ENCODE measurements around the gene C12orf75. TPM values are rescaled to one million over a fixed set of nuclear protein-coding genes. Genes with fewer than 3 reads are reported as not detected.
"Not testable (repeated sequence)": the region's sequence is repeated elsewhere in the genome, so short reads cannot be mapped to it uniquely, and the experiment has no call there.

Gene C12orf75
- polyA plus RNA-seq, 3 donors = 7.4 to 34.0 (median 15.2) TPM

DNA sequence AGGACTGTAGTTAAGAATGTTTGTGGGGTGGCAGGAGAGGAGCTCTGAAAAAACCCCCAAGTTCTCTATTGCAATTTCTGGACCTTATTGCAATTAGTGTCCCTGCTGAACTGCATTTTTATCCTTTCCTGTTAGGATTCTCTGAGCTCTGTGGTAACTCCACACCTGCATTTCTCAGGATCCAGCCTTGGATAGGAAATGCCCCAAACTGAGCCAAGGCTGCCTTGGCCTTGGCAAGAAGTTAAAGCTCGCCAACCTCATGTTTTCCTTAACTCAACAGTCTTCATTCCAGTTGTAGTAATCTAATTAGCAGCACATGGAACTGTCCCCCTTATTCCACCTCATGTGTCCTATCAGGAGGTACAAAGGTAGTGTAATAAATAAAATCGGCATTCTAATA lies 66.5 kb downstream of the C12orf75 start:
- WGBS, 3 donors = 66 to 88% (median 83%) methylated on average over 2 of the region's 2 CpGs
- H3K27ac ChIP-seq (ENCODE audit: low read depth, low read length) = no peak overlapping the region

DNA sequence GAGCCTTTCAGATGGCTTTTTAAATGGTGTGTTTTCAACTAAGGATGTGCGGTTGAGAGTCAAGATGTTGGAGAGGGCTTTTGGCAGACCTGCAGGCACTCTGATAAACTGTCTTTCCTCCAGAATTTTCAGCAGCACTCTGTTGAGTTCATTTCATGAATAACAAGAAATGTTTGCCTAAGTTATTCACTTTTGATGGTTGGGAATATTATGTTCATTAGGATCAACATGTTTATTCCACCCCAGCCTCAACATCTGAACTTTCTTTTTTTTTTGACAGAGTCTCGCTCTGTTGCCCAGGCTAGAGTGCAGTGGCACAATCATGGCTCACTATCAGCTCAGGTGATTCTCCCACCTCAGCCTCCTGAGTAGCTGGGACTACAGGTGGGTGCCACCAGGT lies 68.4 kb downstream of the C12orf75 start:
- 90 to 91% (median 90%) methylated on average over 2 of the region's 2 CpGs for WGBS, 3 donors
- no peak overlapping the region for H3K27ac ChIP-seq (ENCODE audit: low read depth, low read length)

DNA sequence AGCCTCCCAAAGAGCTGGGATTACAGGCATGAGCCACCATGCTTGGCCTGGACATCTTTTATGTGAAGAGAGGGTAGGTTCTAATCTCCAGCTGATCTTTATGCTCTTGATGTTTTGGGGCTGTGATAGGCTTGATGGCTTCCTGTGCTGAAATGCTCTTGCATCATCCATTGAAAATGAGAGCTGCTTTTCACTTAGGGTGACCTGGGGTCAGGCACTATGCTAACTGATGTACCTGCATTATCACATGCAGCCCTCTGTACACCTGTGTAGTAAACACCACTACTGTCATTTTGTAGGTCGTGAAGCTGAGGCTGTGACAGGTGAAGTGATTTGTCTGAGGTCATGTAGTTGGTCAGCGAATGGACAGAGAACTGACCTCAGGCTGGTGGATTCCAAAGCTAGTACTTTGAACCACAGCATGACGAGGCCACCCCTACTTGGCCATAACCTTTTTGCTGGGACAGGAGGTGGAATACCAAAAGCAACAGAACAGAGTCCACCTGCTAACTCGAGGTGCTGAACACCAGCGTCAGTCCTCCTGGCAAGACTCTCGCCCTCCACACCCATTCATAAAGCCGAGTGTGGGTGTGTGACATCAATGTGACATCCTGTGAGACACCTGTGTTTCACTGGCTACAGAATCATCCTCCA lies 69.1 kb downstream of the C12orf75 start:
- 82 to 88% (median 84%) methylated on average over 7 of the region's 7 CpGs for WGBS, 3 donors
- H3K27ac ChIP-seq (ENCODE audit: low read depth, low read length) = no peak overlapping the region

DNA sequence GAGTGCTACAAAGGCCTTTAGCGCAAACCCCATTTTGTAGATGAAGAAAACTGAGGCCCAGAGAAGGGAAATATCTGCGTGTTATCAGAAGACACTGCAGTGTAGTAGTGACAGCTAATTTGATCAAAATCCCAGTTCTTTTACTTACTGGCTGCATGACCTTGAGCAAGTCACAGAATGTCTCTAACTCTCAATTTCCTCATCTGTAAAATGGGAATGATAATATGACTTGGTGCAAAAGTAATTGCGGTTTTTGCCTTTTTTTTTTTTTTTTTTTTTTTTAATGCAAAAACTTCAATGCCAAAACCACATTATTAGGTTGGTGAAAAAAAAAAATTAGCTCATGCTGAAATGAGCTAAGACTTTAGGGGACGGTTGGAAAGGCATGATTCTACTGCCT lies 69.7 kb downstream of the C12orf75 start:
- WGBS, 3 donors = 90 to 94% (median 93%) methylated on average over 4 of the region's 4 CpGs
- no peak overlapping the region for H3K27ac ChIP-seq (ENCODE audit: low read depth, low read length)

DNA sequence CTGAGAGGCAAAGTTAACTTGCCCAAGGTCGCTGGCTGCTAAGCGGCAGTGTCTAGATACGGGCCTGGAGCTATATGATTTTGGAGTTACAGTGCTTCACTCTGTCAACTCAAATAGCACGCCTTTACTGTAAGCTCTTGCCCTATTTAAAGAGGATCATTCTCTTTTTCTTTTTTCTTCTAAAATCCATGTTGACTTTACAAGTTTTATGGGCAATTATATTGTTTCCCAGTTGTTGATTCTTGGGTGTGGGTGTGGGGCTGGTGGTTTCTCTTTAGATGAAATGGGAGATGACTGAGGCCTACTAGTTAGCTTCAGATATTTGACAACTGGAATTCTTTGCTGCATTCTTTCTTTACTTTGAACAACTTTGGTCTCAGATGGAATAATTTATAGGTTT lies 70.7 kb downstream of the C12orf75 start:
- WGBS, 3 donors = 94 to 99% (median 97%) methylated on average over 4 of the region's 4 CpGs
- no peak overlapping the region for H3K27ac ChIP-seq (ENCODE audit: low read depth, low read length)

DNA sequence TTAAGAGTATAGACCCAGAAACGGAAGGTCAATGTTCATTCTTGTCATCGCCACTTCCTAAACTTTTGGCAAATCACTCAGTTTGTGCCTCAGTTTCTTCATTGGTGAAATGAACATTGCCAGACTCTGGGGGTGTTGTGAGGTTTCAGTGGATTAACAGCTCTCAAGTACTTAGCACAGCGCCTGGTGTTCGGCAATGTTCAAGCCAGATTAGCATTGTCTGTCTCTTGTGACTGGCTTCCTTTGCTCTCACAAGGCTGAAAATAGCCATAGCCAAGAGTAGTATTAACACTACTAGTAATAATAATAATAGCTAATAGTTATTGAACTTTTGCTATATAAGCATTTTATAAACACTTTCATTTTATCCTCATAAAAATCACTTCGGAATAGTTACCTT lies 71.9 kb downstream of the C12orf75 start:
- no peak overlapping the region for H3K27ac ChIP-seq (ENCODE audit: low read depth, low read length)
- WGBS, 3 donors = 89 to 98% (median 94%) methylated on average over 5 of the region's 5 CpGs

DNA sequence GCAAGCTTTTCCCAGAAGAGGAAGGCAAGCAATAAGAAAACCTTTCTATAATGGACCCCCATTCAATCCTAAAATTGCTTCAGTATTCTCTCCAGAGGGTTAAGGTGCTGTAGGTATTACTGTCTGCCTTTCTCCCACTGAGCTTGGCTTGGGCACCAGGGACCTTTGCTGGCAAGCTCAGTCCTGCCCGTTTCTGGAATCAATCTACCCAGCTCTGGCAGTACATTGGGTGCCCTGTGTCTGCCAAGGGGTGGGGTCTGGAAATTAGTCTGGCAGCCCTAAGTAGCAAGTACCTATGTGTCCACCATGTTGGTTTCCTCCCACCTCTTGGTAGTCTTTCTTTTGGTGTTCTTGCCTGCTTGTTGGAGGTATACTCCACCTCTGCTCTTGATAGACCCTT lies 72.6 kb downstream of the C12orf75 start:
- 77 to 82% (median 79%) methylated on average over 1 of the region's 1 CpG for WGBS, 3 donors
- H3K27ac ChIP-seq (ENCODE audit: low read depth, low read length) = no peak overlapping the region

DNA sequence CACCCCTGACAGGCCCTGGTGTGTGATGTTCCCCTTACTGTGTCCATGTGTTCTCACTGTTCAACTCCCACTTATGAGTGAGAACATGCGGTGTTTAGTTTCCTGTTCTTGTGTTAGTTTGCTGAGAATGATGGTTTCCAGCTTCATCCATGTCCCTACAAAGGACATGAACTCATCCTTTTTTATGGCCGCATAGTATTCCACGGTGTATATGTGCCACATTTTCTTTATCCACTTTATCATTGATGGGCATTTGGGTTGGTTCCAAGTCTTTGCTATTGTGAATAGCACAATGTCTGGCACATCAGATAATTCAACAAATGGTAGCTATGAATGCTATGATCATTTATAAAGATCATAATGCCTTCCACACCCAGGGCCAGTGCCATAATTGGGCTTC lies 73.6 kb downstream of the C12orf75 start:
- 95 to 100% (median 97%) methylated on average over 3 of the region's 3 CpGs for WGBS, 3 donors
- H3K27ac ChIP-seq (ENCODE audit: low read depth, low read length) = not testable (repeated sequence)

DNA sequence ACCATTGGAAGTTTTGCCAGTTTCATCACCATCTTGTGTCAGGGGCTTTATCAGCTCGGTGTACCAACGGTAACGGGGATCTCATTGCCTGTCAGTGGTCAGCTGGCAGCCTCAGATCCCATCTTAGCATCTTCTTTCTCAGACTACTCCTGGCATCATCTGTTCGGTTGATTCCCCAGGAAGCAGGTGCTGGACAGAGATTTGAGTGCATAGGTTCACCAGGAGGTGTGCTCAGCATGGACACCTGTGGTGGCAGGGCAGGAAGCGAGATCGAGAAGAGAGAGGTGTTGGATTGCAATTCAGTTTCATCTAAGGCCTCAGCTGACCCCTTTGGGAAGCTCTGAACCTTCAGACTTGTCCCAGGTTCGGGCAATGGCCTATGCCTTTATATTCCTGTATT lies 76.0 kb downstream of the C12orf75 start:
- WGBS, 3 donors = 91 to 96% (median 93%) methylated on average over 7 of the region's 7 CpGs
- no peak overlapping the region for H3K27ac ChIP-seq (ENCODE audit: low read depth, low read length)

DNA sequence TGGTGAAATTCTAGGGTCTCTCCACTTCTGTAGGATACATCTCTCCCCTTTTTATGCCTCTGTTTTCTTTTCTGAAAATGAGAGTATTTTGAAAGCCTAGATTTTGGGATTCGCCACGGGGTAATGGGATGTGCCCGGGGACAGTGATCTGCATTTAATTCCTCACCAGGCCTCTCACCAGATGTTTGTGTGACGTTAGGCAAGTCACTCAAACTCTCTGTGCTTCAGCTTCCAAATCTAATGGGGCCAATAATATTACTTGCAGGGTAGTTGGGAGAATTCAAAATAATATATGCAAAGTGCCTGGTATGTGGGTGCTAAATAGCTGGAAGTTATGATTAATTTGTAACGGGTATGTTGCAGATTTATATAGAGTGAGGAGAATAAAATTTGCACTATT lies 78.8 kb downstream of the C12orf75 start:
- 77 to 86% (median 80%) methylated on average over 5 of the region's 5 CpGs for WGBS, 3 donors

DNA sequence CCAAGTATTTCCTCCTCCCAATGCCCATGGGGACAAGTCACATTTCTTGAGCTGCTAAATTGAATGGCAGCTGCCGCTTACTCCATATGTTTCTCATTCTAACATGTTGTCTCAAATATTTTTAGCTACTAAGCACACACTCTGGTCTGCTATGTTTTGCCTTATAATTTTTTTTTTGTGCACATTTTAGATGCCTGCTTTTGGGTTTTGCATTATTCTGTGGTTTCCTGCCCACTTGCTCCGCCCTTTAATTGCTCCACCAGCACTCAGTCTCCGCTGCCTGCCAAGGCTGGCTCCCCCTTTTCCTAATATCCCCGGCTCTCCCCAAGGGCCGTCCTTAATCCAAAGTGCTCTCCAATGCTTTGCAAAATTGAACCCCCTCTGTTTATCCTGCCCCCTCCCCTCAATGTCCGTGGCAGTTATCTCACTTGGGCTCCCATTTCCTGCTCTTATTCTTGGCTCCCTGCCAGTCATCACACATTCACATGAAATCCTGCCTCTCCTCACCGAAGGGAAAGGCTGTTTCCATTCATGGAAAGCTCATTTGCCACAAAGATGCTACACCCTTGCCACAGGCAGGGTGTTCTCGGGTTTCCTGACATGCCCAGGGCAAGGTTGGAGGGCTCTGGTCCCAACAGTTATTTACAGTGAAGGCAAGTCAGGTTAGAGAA lies 79.4 kb downstream of the C12orf75 start:
- WGBS, 3 donors = 6 to 26% (median 8%) methylated on average over 8 of the region's 8 CpGs
- no peak overlapping the region for H3K27ac ChIP-seq (ENCODE audit: low read depth, low read length)

More for the DNA sequence above, 78.8 kb downstream of the C12orf75 start:
- no peak overlapping the region for H3K27ac ChIP-seq (ENCODE audit: low read depth, low read length)

DNA sequence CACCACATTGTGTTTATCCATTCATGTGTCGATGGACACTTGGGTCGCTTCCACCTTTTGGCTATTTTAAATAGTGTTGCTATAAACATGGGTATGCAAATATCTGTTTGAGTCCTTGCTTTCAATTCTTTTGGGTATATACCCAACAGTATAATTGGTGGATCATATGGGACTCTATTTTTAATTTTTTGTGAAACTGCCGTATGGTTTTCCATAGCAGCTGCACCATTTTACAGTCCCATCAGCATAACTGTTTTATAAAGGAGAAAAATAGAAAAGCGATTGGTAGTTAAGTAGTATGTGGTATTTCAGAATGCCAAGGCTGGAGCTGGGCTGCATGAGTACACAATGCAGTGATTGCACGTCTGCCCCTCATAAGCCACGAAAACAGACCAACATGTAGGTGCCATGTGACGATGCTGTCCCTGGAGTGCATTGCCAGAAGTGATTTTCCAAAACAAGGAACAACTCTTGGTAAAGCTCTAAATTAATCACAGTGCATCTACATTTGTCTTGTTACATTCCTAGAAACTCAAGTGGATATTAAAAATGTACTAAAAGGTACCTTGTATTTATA lies 83.5 kb downstream of the C12orf75 start:
- H3K27ac ChIP-seq (ENCODE audit: low read depth, low read length) = no peak overlapping the region
- 90 to 97% (median 95%) methylated on average over 7 of the region's 7 CpGs for WGBS, 3 donors

DNA sequence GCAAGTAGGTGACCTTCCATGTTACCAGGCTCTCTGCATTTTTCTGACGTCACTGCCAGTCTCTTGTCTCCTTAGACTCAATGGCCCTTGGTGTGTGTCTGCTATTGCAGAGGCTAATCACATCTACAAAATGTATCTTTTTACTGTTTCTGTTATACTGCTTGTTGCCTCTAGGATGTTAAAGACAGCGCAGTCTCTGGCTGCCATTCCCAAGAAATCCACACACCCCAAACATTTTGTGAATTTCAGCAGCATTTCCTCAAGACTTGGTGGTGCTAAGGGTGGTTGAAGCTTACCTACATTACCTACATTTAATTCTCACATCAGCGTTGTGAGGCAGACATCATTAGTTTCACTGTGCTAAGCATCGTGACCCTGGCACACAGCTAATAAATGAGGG lies 87.2 kb downstream of the C12orf75 start:
- 30 to 63% (median 45%) methylated on average over 4 of the region's 4 CpGs for WGBS, 3 donors
- H3K27ac ChIP-seq (ENCODE audit: low read depth, low read length) = no peak overlapping the region

DNA sequence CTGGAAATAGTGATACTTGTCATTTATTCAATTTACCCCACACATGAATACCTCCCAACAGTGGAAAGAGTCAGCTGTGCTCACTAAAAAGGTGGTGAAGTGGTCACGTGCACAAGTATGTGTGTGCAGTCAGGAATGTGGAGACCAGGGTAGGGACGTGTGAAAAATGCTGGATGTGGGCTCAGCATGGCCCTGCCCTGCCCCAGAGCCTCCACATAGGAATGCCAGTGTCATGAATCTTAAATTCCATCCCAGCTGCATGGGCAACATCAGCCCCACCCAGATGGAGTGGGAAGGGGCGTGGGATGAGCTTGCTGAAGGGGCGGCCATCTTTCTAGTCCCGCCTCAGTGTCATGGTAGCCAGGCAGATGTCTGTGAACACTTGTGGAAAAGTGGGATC lies 87.7 kb downstream of the C12orf75 start:
- 69 to 81% (median 75%) methylated on average over 5 of the region's 5 CpGs for WGBS, 3 donors
- H3K27ac ChIP-seq (ENCODE audit: low read depth, low read length) = no peak overlapping the region

DNA sequence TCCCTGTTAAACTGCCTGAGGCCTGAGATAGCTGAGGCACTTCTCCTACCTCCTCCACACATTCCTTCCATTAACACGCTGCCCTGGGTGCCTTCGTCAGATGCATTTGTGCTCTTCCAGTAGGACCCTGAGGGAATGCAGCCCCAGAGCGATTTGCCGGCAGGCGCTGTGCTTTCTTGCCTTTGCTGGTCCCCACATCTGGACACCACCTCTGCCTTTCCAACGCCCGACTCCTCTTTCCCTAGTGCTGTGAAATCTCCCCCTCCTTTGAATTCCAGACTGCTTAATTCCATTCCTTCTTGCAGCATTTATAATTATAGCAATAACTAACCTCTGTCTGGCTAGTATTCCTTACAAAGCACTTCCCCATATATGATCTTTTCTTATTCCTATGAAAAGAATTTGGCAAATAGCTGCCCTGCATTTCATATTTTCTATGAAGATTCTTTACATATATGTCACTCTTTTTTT lies 88.4 kb downstream of the C12orf75 start:
- WGBS, 3 donors = 64 to 84% (median 84%) methylated on average over 7 of the region's 7 CpGs
- no peak overlapping the region for H3K27ac ChIP-seq (ENCODE audit: low read depth, low read length)

DNA sequence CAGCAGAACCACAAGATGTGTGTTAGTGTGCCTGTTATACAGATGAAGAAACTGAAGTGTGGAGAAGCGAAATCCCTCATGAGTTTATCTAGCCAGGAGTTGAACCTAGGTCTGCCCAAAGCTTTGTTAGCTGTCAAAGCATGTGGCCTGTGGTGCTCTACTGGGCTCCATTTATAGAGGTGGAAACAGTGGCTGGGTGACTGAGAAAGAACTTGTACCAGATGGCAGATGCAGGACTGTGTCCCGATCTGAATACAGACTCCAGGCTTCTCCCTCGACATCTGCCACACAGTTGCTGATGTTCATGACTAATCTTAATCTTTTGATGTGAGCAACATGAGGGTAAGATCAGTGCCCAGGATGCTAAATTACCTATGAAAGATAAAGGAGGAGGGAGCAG lies 89.1 kb downstream of the C12orf75 start:
- no peak overlapping the region for H3K27ac ChIP-seq (ENCODE audit: low read depth, low read length)
- 82 to 98% (median 89%) methylated on average over 3 of the region's 3 CpGs for WGBS, 3 donors

DNA sequence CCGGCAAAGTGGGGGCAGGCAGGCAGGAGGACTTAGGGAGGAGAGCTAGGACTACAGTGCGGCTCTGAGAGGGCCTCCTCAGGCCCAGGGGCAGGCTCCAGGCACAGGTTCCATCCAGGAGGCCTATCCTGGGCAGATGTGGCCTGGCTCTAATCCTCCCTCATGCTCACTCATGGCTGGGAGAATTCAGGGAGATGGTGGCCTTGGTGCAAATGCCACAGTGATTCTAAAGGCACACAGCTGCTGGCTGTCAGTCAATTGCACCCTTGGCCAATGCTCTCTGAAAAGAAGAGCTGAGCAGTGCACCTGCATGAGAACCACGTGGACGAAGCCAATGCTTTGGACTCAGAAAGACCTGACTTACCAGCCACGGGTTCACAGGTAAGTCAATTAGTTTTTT lies 89.6 kb downstream of the C12orf75 start:
- WGBS, 3 donors = 72 to 89% (median 79%) methylated on average over 5 of the region's 5 CpGs
- no peak overlapping the region for H3K27ac ChIP-seq (ENCODE audit: low read depth, low read length)

DNA sequence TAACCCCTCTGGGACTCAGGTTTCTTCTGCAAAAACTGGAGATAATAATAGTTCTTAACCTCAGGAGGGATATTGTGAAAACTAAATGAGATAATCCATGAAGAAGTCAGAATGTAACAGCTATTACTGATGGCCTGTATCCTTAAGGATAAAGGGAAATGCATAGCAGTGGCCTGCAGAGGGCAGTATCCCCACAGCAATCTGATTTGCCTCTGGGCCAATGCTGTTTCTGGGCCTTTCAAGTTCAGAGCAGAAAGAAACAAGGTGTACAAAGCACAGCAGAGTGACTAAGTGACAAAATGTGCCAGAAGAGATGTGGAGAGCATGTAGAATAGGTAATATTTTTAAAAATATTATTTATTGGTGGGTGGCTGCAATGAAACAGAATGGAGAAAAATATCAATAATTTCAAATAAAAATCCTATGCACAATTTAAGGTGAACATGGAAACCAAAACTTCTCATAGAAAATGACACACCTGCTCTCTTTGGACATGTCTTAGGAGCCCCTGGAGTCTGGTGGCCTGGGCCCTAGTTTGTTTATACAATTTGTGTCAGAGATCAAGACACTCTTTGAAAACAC lies 90.3 kb downstream of the C12orf75 start:
- H3K27ac ChIP-seq (ENCODE audit: low read depth, low read length) = no peak overlapping the region

Data from adipose tissue (tissue), 3 donors.